Stomach (tissue), 9 donors: Measurements from ENCODE around the gene STXBP5L. TPM values are rescaled to one million over a fixed set of nuclear protein-coding genes. Genes with fewer than 3 reads are reported as not detected.

ENCODE experiments used
- DNase-seq, 2 donors: peaks; one replicate each; pipeline versions ENCODE4 v3.0.0 to v3.0.0-alpha.2; 2013 to 2019
- H3K27ac ChIP-seq, 5 donors: fragments of 200-600 bp in 4 of 5; sonication (generic) in 4 of 5; one replicate each; pipeline ENCODE4 v1.5.1; 2013 to 2019; ENCODE audit warnings: mild to moderate bottlenecking in 1 of 5, moderate library complexity in 1 of 5
- H3K27me3 ChIP-seq, 3 donors: fragments of 200-600 bp; sonication (generic); one replicate each; pipeline ENCODE4 v1.5.1; 2017 to 2019; ENCODE audit warnings: mixed run types in 1 of 3
- H3K36me3 ChIP-seq, 4 donors: fragments of 200-600 bp; sonication (generic); 1 replicate in 3 of 4; 2 replicates in 1 of 4; pipeline ENCODE4 v1.5.1; 2016 to 2019
- H3K4me1 ChIP-seq, 4 donors: fragments of 200-600 bp; sonication (generic); one replicate each; pipeline ENCODE4 v1.5.1; 2016 to 2019
- H3K4me3 ChIP-seq, 4 donors: fragments of 200-600 bp; sonication (generic) in 3 of 4; one replicate each; pipeline ENCODE4 v1.5.1; 2016 to 2019; ENCODE audit warnings: mild to moderate bottlenecking in 1 of 4
- H3K9me3 ChIP-seq, 4 donors: fragments of 200-600 bp; sonication (generic); one replicate each; pipeline ENCODE4 v1.5.1; 2016 to 2019
- EP300 ChIP-seq: sonication (generic); formaldehyde crosslinking; IDR thresholded peaks from one replicate; pipeline ENCODE4 v1.6.1; 2017; ENCODE audit warnings: antibody characterized with exemption
- POLR2A ChIP-seq, 4 donors: fragments of 450-650 bp; IDR thresholded peaks; one replicate each; pipeline ENCODE4 v1.6.1; 2016; ENCODE audit warnings: antibody characterized with exemption in 4 of 4, control low read depth in 2 of 4, mild to moderate bottlenecking in 1 of 4, moderate library complexity in 1 of 4
- POLR2AphosphoS5 ChIP-seq, 3 donors: sonication (generic); formaldehyde crosslinking; IDR thresholded peaks; one replicate each; pipeline ENCODE4 v1.6.1; 2016; ENCODE audit warnings: antibody characterized with exemption in 3 of 3
- WGBS, 5 donors: extraction: QIAGEN DNeasy Blood & Tissue Kit in 3 of 5; methylation state at CpG; one replicate each; pipeline versions ENCODE4 v1.1.5 to v1.1.7; 2013 to 2018; 5-methylcytosine and 5-hydroxymethylcytosine counted together
- intact Hi-C: fragments of 100-400 bp; cut with DNase I; formaldehyde crosslinking; loops from one replicate; pipeline ENCODE4 v1.15.1; 2023; ENCODE audit warnings: low total_unique reads
- polyA plus RNA-seq, 3 donors: library from polyadenylated mRNA; stranded (reverse); fragments of 200-250 nt; gene quantifications; one replicate each; pipeline ENCODE4 v1.2.3, GENCODE V29; 2013
- total RNA-seq, 5 donors: library from RNA; depleted of rRNA; stranded (reverse); fragments of >200 nt; gene quantifications; one replicate each; pipeline versions ENCODE4 v1.1.0 to v1.2.3, GENCODE V29; 2014 to 2016
- TF ChIP-seq, protein P1 (sequence below), 7 experiments: fragments of 450-650 bp in 4 of 7; fragments of 200-600 bp in 3 of 7; sonication (generic) in 3 of 7; IDR thresholded peaks; one replicate each; pipeline ENCODE4 v1.5.1; 2016 to 2019; ENCODE audit warnings: antibody characterized with exemption in 7 of 7, control low read depth in 2 of 7, mild to moderate bottlenecking in 1 of 7
- donor health status: healthy with polysubstance abuse.
- donor health status: Bipolar disorder and iron deficiency.
- donor health status: healthy.

Gene STXBP5L
- total and polyA plus RNA-seq, 8 donors, result 0.08 to 12.8 (median 0.42) TPM

DNA sequence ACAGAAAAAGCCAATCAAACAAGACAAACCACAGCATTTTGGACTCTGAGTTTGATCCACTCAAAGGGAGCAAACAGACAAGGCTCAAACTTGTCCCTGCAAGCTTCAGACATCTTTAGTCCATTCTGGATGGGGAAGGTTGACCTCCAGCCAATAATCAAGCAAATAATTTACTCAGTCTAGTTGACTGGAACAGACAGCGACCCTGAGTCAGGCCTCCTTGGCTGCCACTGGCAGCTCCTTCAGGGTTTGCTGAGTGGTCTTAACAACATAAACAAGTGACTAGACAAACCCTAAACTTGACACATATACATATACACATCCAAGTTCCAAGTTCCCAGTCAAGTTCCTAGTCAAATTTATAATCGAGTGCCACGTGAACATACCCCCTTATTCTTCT, 323.9 kb downstream of the STXBP5L start:
- intact Hi-C loops, result no loop called here
- no peaks in the 10 kb centered on the region for H3K9me3 ChIP-seq

DNA sequence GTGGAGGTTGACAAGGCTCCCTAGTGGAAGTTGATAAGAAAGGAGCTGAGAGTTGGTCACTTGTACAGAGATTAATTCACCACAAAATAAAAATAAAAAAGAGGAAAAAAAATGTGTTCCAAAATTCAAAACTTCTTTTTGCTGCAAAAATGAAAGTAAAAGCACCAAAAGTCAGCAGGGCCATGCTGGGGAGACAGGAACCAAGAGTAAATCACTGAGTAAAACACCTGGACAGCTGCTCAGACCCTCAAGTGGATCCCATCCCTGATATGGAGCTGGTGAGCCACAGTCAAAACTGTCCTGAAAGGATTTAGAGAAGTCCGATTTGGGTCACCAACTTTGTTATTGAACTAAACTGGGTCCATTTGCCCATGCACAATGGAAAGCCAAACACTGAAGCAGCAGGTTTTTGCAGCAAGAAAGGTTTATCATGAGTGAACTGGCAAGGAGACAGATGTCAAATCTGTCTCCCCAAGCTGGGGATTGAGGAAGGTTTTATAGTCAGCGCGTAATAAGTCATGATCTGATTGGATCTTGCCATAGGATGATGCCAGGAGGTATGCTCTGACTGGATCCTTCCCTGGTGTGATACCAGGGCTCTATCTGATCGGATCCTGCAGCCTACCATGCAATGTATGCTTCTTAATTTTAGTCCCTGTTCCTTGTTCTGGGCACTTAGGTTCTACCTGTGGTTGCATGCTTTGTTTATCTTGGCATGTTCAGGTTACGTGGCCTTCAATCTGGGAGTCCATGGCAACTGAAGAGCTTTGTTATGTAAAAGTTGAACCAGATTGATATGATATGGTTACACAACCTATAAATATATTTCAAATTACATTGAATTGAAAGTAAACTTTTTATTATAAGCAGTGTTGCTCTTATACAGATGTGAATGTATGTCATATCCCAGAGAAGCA, 324.6 kb downstream of the STXBP5L start:
- TF ChIP-seq POLR2A (IDR thresholded peaks at IDR 0.05) (no peak), EP300 (no peak), POLR2AphosphoS5 (IDR thresholded peaks at IDR 0.05) (no peak)
- TF ChIP-seq, protein P1, sequence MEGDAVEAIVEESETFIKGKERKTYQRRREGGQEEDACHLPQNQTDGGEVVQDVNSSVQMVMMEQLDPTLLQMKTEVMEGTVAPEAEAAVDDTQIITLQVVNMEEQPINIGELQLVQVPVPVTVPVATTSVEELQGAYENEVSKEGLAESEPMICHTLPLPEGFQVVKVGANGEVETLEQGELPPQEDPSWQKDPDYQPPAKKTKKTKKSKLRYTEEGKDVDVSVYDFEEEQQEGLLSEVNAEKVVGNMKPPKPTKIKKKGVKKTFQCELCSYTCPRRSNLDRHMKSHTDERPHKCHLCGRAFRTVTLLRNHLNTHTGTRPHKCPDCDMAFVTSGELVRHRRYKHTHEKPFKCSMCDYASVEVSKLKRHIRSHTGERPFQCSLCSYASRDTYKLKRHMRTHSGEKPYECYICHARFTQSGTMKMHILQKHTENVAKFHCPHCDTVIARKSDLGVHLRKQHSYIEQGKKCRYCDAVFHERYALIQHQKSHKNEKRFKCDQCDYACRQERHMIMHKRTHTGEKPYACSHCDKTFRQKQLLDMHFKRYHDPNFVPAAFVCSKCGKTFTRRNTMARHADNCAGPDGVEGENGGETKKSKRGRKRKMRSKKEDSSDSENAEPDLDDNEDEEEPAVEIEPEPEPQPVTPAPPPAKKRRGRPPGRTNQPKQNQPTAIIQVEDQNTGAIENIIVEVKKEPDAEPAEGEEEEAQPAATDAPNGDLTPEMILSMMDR (IDR thresholded peaks at IDR 0.05), result no peak
- Histone ChIP-seq H3K27ac (no peak overlapping the region), H3K4me3 (no peak overlapping the region), H3K36me3 (no peaks in the 10 kb centered on the region), H3K9me3 (no peaks in the 10 kb centered on the region), H3K4me1 (peaks cover 0 to 7% (median 2%) of the 10 kb centered on the region in 4 donors), H3K27me3 (no peaks in the 10 kb centered on the region)
- intact Hi-C loops, result no loop called here
- no peak for DNase-seq
- WGBS, 5 donors, result 49 to 70% (median 57%) methylated on average over 5 of the region's 5 CpGs

More for the DNA sequence above, 323.9 kb downstream of the STXBP5L start:
- no peak overlapping the region for H3K27ac ChIP-seq
- TF ChIP-seq POLR2A (IDR thresholded peaks at IDR 0.05) (no peak), EP300 (no peak), POLR2AphosphoS5 (IDR thresholded peaks at IDR 0.05) (no peak)
- TF ChIP-seq, protein P1 (IDR thresholded peaks at IDR 0.05), result no peak
- DNase-seq, result no peak
- H3K36me3 ChIP-seq, result no peaks in the 10 kb centered on the region
- H3K27me3 ChIP-seq, result no peaks in the 10 kb centered on the region
- peaks cover 0 to 7% (median 2%) of the 10 kb centered on the region in 4 donors for H3K4me1 ChIP-seq
- no peak overlapping the region for H3K4me3 ChIP-seq
- 45 to 70% (median 59%) methylated on average over 3 of the region's 3 CpGs for WGBS, 5 donors

DNA sequence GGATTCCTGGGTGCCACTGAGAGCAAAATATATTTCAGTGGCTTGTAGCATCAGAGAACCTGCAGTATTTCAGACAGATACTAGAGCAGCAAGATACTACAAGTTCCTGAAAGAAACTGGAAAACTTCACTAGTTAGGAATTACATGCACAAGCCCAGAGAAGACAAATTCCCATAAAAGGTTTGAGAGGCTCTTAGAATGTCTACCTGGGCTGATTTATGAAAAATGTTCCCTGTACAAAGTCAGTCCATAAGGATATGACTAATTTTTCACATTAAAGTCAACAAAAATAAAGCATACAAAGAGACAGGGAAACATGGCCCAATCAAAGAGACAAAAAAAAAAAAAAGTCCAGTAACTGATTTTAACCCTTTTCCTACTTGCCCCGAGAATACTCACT, 335.2 kb downstream of the STXBP5L start:
- no peak overlapping the region for H3K4me3 ChIP-seq
- DNase-seq, result no peak
- H3K4me1 ChIP-seq, result no peaks in the 10 kb centered on the region
- 78 to 89% (median 88%) methylated on average over 1 of the region's 1 CpG for WGBS, 5 donors
- H3K36me3 ChIP-seq, result no peaks in the 10 kb centered on the region
- no peaks in the 10 kb centered on the region for H3K27me3 ChIP-seq
- H3K27ac ChIP-seq, result no peak overlapping the region
- TF ChIP-seq POLR2AphosphoS5 (IDR thresholded peaks at IDR 0.05) (no peak), EP300 (no peak), POLR2A (IDR thresholded peaks at IDR 0.05) (no peak)
- TF ChIP-seq, protein P1 (IDR thresholded peaks at IDR 0.05), result no peak
- peaks cover 0 to 4% (median 0%) of the 10 kb centered on the region in 4 donors for H3K9me3 ChIP-seq
- intact Hi-C loops, result no loop called here

DNA sequence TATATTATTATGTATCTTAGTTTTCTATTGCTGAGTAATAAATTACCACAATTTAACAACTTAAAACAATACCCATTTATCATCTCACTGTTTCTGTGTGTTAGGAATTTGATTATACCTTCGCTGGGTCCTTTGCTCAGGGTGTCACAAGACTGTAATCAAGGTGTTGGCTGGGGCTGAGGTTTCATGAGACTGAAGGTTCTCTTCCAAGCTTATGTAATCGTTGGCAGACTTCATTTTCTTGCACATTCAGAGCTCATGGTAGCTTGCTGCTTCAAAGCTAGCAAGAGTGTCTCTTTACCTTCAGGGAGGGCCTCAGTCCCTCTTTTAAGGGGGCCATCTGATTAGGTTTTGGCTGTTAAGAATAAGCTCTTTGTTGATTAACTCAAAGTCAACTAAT, 344.7 kb downstream of the STXBP5L start:
- Histone ChIP-seq H3K27me3 (no peaks in the 10 kb centered on the region), H3K27ac (no peak overlapping the region), H3K4me1 (no peaks in the 10 kb centered on the region), H3K9me3 (peaks cover 0 to 5% (median 0%) of the 10 kb centered on the region in 4 donors), H3K36me3 (no peaks in the 10 kb centered on the region), H3K4me3 (no peak overlapping the region)
- no peak for TF ChIP-seq POLR2AphosphoS5 (IDR thresholded peaks at IDR 0.05)
- TF ChIP-seq EP300, result no peak
- TF ChIP-seq, protein P1 (IDR thresholded peaks at IDR 0.05), result no peak
- no peak for TF ChIP-seq POLR2A (IDR thresholded peaks at IDR 0.05)
- intact Hi-C loops, result no loop called here
- 22 to 40% (median 28%) methylated on average over 2 of the region's 2 CpGs for WGBS, 5 donors
- no peak for DNase-seq
